Keratinocyte (primary cell): ENCODE measurements around the gene APRT. TPM values are rescaled to one million over a fixed set of nuclear protein-coding genes. Genes with fewer than 3 reads are reported as not detected.

Experiments used
- DNase-seq: peaks from one replicate; pipeline ENCODE4 v3.0.0-alpha.2; 2011; ENCODE audit warnings: low read depth, missing footprints, low spot score
- FAIRE-seq: peaks from 2 replicates; lab custom pipeline; 2011; peaks lifted over from hg19 to GRCh38; lab: Jason Lieb, UNC
- H2AFZ ChIP-seq: 2 replicates; pipeline ENCODE4 v1.6.0; 2012; ENCODE audit warnings: low read length, control low read depth, inconsistent platforms; ENCODE audit not compliant: control insufficient read depth
- H3K27ac ChIP-seq: 2 replicates; pipeline ENCODE4 v1.5.1; 2011; ENCODE audit warnings: low read length; ENCODE audit not compliant: control insufficient read depth, insufficient read depth
- H3K27me3 ChIP-seq: 3 replicates; pipeline ENCODE4 v1.6.0; 2011; ENCODE audit warnings: low read length; ENCODE audit not compliant: control insufficient read depth, insufficient read depth; ENCODE audit errors: extremely low read depth
- H3K36me3 ChIP-seq, 2 experiments: 2 replicates in 1 of 2; 3 replicates in 1 of 2; pipeline ENCODE4 v1.5.1; 2011; ENCODE audit warnings: low read length in 2 of 2, mild to moderate bottlenecking in 1 of 2; ENCODE audit not compliant: control insufficient read depth in 2 of 2, insufficient read depth in 2 of 2; ENCODE audit errors: extremely low read depth in 1 of 2
- H3K4me1 ChIP-seq: 3 replicates; pipeline ENCODE4 v1.5.1; 2011; ENCODE audit warnings: low read length; ENCODE audit not compliant: control insufficient read depth, insufficient read depth; ENCODE audit errors: extremely low read depth
- H3K4me2 ChIP-seq: 3 replicates; pipeline ENCODE4 v1.6.0; 2011; ENCODE audit warnings: low read depth, low read length; ENCODE audit not compliant: control insufficient read depth, insufficient read depth; ENCODE audit errors: extremely low read depth
- H3K4me3 ChIP-seq, 3 experiments: fragments of 200-600 bp in 1 of 3; sonication (generic) in 1 of 3; 2 replicates in 2 of 3; 3 replicates in 1 of 3; pipeline ENCODE4 v1.5.1; 2011 to 2016; ENCODE audit warnings: low read length in 3 of 3, mild to moderate bottlenecking in 3 of 3, control low read depth in 2 of 3, inconsistent platforms in 1 of 3, low read depth in 1 of 3, mixed read lengths in 1 of 3, mixed run types in 1 of 3, moderate library complexity in 1 of 3; ENCODE audit not compliant: control insufficient read depth in 2 of 3, insufficient read depth in 2 of 3; ENCODE audit errors: extremely low read depth in 1 of 3
- H3K79me2 ChIP-seq: 2 replicates; pipeline ENCODE4 v1.6.0; 2012; ENCODE audit warnings: low read length; ENCODE audit not compliant: control insufficient read depth, insufficient read depth
- H3K9ac ChIP-seq: 3 replicates; pipeline ENCODE4 v1.6.0; 2011; ENCODE audit warnings: low read length; ENCODE audit not compliant: control insufficient read depth, insufficient read depth; ENCODE audit errors: extremely low read depth
- H3K9me1 ChIP-seq: 3 replicates; pipeline ENCODE4 v1.6.0; 2011; ENCODE audit warnings: low read length; ENCODE audit not compliant: control insufficient read depth, insufficient read depth; ENCODE audit errors: extremely low read depth
- H3K9me3 ChIP-seq: 2 replicates; pipeline ENCODE4 v1.5.1; 2012; ENCODE audit warnings: low read depth, low read length; ENCODE audit not compliant: control insufficient read depth
- H4K20me1 ChIP-seq: 3 replicates; pipeline ENCODE4 v1.6.0; 2011; ENCODE audit warnings: low read length; ENCODE audit not compliant: control insufficient read depth, insufficient read depth; ENCODE audit errors: extremely low read depth
- EZH2 ChIP-seq: IDR thresholded peaks from one replicate; pipeline ENCODE4 v1.6.1; 2012; ENCODE audit warnings: inconsistent platforms, mild to moderate bottlenecking, low read length, moderate library complexity
- dilution Hi-C: fragments of 300-500 bp; cut with MboI; formaldehyde crosslinking; loops from one replicate; pipeline ENCODE4 v1.7.0; 2020; ENCODE audit warnings: low sequenced_read_pairs; ENCODE audit not compliant: extremely low pct_ligation_motif_present
- polyA plus RNA-seq, 5 experiments: library from polyadenylated mRNA; depleted of rRNA in 3 of 5; stranded (reverse) in 3 of 5; stranded (forward) in 1 of 5; unstranded in 1 of 5; fragments of >200 nt; gene quantifications; 1 replicate in 1 of 5; 2 replicates in 3 of 5; 3 replicates in 1 of 5; pipeline versions ENCODE4 v1.2.1 to v1.2.3, GENCODE V29; 2011 to 2012; ENCODE audit warnings: missing spikeins in 2 of 5, low read depth in 1 of 5, low replicate concordance in 1 of 5
- TF ChIP-seq, protein P1 (sequence below), 3 experiments: IDR thresholded peaks in 1 of 3; conservative IDR thresholded peaks in 1 of 3; optimal IDR thresholded peaks in 1 of 3; 2 replicates in 2 of 3; 3 replicates in 1 of 3; pipeline versions ENCODE3 to v1.5.1; 2011; ENCODE audit warnings: low read length in 3 of 3, mild to moderate bottlenecking in 3 of 3, moderate library complexity in 2 of 3, control low read depth in 1 of 3, inconsistent platforms in 1 of 3; ENCODE audit not compliant: insufficient read depth in 2 of 3; ENCODE audit errors: extremely low read depth in 1 of 3

Gene APRT
- polyA plus RNA-seq, 1 donor (not counting 4 experiments of a cell fraction or from before 2014, with no cell fraction given) = 106 TPM

DNA sequence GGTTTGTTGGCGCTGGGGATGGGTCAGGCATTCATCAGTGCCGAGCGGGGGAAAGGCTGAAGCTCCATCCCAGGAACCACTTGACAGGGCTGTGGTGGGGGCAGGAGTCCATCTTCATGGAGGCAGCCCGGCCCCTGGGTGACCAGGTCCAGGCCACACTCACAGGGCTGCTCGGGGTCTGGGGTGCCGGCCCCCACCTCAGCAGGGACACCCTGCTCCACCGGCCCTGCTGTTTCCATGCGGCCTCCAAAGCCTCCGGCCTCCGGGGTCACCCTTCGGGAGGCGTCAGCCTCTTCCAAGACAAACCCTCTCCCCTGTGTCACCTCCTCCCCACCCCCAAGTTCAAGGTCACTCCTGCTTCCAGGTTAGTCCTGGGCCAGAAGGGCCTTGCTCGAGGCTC lies 22.9 kb upstream of the APRT start:
- FAIRE-seq = no peak
- H3K27ac ChIP-seq = no peak overlapping the region
- no peaks in the 10 kb centered on the region for H3K9me1 ChIP-seq
- no peaks in the 10 kb centered on the region for H3K9me3 ChIP-seq
- no peaks in the 10 kb centered on the region for H3K27me3 ChIP-seq
- no peaks in the 10 kb centered on the region for H4K20me1 ChIP-seq
- no peaks in the 10 kb centered on the region for H3K4me1 ChIP-seq
- H2AFZ ChIP-seq = no peak overlapping the region
- H3K4me3 ChIP-seq = no peak overlapping the region
- dilution Hi-C loops = no loop called here
- no peak for DNase-seq
- no peak overlapping the region for H3K9ac ChIP-seq
- no peak for TF ChIP-seq EZH2
- TF ChIP-seq, protein P1, sequence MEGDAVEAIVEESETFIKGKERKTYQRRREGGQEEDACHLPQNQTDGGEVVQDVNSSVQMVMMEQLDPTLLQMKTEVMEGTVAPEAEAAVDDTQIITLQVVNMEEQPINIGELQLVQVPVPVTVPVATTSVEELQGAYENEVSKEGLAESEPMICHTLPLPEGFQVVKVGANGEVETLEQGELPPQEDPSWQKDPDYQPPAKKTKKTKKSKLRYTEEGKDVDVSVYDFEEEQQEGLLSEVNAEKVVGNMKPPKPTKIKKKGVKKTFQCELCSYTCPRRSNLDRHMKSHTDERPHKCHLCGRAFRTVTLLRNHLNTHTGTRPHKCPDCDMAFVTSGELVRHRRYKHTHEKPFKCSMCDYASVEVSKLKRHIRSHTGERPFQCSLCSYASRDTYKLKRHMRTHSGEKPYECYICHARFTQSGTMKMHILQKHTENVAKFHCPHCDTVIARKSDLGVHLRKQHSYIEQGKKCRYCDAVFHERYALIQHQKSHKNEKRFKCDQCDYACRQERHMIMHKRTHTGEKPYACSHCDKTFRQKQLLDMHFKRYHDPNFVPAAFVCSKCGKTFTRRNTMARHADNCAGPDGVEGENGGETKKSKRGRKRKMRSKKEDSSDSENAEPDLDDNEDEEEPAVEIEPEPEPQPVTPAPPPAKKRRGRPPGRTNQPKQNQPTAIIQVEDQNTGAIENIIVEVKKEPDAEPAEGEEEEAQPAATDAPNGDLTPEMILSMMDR (optimal IDR thresholded peaks at IDR 0.05 in 1 of 3, IDR thresholded peaks at IDR 0.05 in 1 of 3, conservative IDR thresholded peaks at IDR 0.05 in 1 of 3; ENCODE audit: extremely low read depth in 1 of 3, insufficient read depth in 2 of 3, low read length in 3 of 3) = no peak
- peaks cover 0 to 13% of the 10 kb centered on the region in 2 experiments for H3K36me3 ChIP-seq
- no peak overlapping the region for H3K4me2 ChIP-seq
- H3K79me2 ChIP-seq = no peaks in the 10 kb centered on the region

DNA sequence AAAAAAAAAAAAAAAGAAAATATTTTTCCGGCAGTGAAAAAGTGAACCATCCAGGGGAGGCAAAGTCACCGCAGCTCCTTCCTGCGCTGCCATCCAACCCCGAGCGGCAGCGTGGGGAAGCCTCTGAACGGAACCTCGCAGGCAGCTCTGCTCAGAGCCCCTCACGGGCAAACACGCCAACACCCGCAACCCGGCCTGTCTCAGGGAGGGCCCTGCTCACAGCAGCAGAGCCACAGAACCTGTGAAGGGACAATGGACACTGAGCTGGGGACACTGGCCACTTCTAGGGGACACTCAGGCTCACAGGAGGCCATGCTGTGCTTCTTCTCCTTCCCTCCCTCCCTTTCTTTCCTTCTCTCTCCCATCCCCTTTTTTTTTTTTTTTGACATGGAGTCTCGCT lies 21.4 kb upstream of the APRT start:
- Histone ChIP-seq H3K9me3 (no peaks in the 10 kb centered on the region), H3K9me1 (no peaks in the 10 kb centered on the region), H3K4me3 (no peak overlapping the region), H2AFZ (no peak overlapping the region), H3K4me2 (no peak overlapping the region), H3K4me1 (no peaks in the 10 kb centered on the region), H3K27me3 (no peaks in the 10 kb centered on the region), H3K36me3 (peaks cover 0 to 8% of the 10 kb centered on the region in 2 experiments), H3K27ac (no peak overlapping the region), H3K9ac (no peak overlapping the region), H3K79me2 (no peaks in the 10 kb centered on the region), H4K20me1 (no peaks in the 10 kb centered on the region)
- DNase-seq (no peak), FAIRE-seq (no peak)
- dilution Hi-C loops = no loop called here
- TF ChIP-seq EZH2 = no peak
- TF ChIP-seq, protein P1 (optimal IDR thresholded peaks at IDR 0.05 in 1 of 3, IDR thresholded peaks at IDR 0.05 in 1 of 3, conservative IDR thresholded peaks at IDR 0.05 in 1 of 3; ENCODE audit: extremely low read depth in 1 of 3, insufficient read depth in 2 of 3, low read length in 3 of 3) = no peak
